ENCODE results near the gene ELFN2. TPM values are rescaled to one million over a fixed set of nuclear protein-coding genes. Genes with fewer than 3 reads are reported as not detected.

ELFN2 gene
- total and polyA plus RNA-seq, 4 donors: 0.62 to 6.8 (median 1.6) TPM

- ATAC-seq (ENCODE audit: insufficient read depth, low FRiP score) (no peak), DNase-seq (no peak)
- Histone ChIP-seq H3K27me3 (ENCODE audit: control insufficient read depth in 3 of 3, insufficient read depth in 3 of 3, low read length in 2 of 3) (peaks cover 0 to 8% (median 4%) of the 10 kb centered on the region in 3 donors), H3K4me3 (no peak overlapping the region), H3K9ac (ENCODE audit: insufficient read depth in 1 of 2, low read length in 2 of 2) (no peak overlapping the region), H3K36me3 (ENCODE audit: control insufficient read depth in 4 of 4, insufficient read depth in 4 of 4, low read length in 4 of 4) (no peaks in the 10 kb centered on the region), H3K27ac (ENCODE audit: low read depth in 1 of 2, low read length in 1 of 2) (no peak overlapping the region), H3K9me3 (ENCODE audit: control insufficient read depth in 4 of 4, insufficient read depth in 3 of 4, low read length in 3 of 4) (peaks cover 0 to 9% (median 0%) of the 10 kb centered on the region in 4 donors), H3K4me1 (ENCODE audit: control insufficient read depth in 5 of 5, insufficient read depth in 5 of 5, low read length in 5 of 5) (peaks cover 0 to 8% (median 0%) of the 10 kb centered on the region in 5 donors)
- 45 to 46% methylated on average over 12 to 13 of the region's 13 CpGs for WGBS, 2 donors
- TF ChIP-seq CTCF (IDR thresholded peaks at IDR 0.05; ENCODE audit: control extremely low read depth, extremely low read depth): no peak
Measured at GRCh38 chr22:37379085-37379484, 48.2 kb downstream of the ELFN2 start.

GRCh38 chr22:37378642-37379058 is 48.6 kb downstream of the ELFN2 start:
- Histone ChIP-seq H3K9me3 (ENCODE audit: control insufficient read depth in 4 of 4, insufficient read depth in 3 of 4, low read length in 3 of 4) (peaks cover 0 to 10% (median 0%) of the 10 kb centered on the region in 4 donors), H3K9ac (ENCODE audit: insufficient read depth in 1 of 2, low read length in 2 of 2) (no peak overlapping the region), H3K36me3 (ENCODE audit: control insufficient read depth in 4 of 4, insufficient read depth in 4 of 4, low read length in 4 of 4) (no peaks in the 10 kb centered on the region), H3K27me3 (ENCODE audit: control insufficient read depth in 3 of 3, insufficient read depth in 3 of 3, low read length in 2 of 3) (peaks cover 0 to 8% (median 4%) of the 10 kb centered on the region in 3 donors), H3K27ac (ENCODE audit: low read depth in 1 of 2, low read length in 1 of 2) (no peak overlapping the region), H3K4me3 (no peak overlapping the region), H3K4me1 (ENCODE audit: control insufficient read depth in 5 of 5, insufficient read depth in 5 of 5, low read length in 5 of 5) (peaks cover 0 to 8% (median 0%) of the 10 kb centered on the region in 5 donors)
- DNase-seq: no peak
- no peak for ATAC-seq (ENCODE audit: insufficient read depth, low FRiP score)
- no peak for TF ChIP-seq CTCF (IDR thresholded peaks at IDR 0.05; ENCODE audit: control extremely low read depth, extremely low read depth)
- WGBS, 2 donors: 39 to 74% methylated on average over 14 of the region's 14 CpGs

GRCh38 chr22:37377927-37378326 is 49.4 kb downstream of the ELFN2 start:
- peaks cover 0 to 10% (median 0%) of the 10 kb centered on the region in 4 donors for H3K9me3 ChIP-seq (ENCODE audit: control insufficient read depth in 4 of 4, insufficient read depth in 3 of 4, low read length in 3 of 4)
- H3K4me1 ChIP-seq (ENCODE audit: control insufficient read depth in 5 of 5, insufficient read depth in 5 of 5, low read length in 5 of 5): peaks cover 0 to 8% (median 0%) of the 10 kb centered on the region in 5 donors
- H3K9ac ChIP-seq (ENCODE audit: insufficient read depth in 1 of 2, low read length in 2 of 2): no peak overlapping the region
- no peak overlapping the region for H3K4me3 ChIP-seq
- ATAC-seq (ENCODE audit: insufficient read depth, low FRiP score): no peak
- no peak overlapping the region for H3K27ac ChIP-seq (ENCODE audit: low read depth in 1 of 2, low read length in 1 of 2)
- no peaks in the 10 kb centered on the region for H3K36me3 ChIP-seq (ENCODE audit: control insufficient read depth in 4 of 4, insufficient read depth in 4 of 4, low read length in 4 of 4)
- no peak for DNase-seq
- peaks cover 0 to 8% (median 4%) of the 10 kb centered on the region in 3 donors for H3K27me3 ChIP-seq (ENCODE audit: control insufficient read depth in 3 of 3, insufficient read depth in 3 of 3, low read length in 2 of 3)
- TF ChIP-seq CTCF (IDR thresholded peaks at IDR 0.05; ENCODE audit: control extremely low read depth, extremely low read depth): no peak
- 73 to 86% methylated on average over 14 of the region's 14 CpGs for WGBS, 2 donors

GRCh38 chr22:37377138-37377537 is 50.1 kb downstream of the ELFN2 start:
- DNase-seq (no peak), ATAC-seq (ENCODE audit: insufficient read depth, low FRiP score) (no peak)
- peaks cover 0 to 10% (median 0%) of the 10 kb centered on the region in 4 donors for H3K9me3 ChIP-seq (ENCODE audit: control insufficient read depth in 4 of 4, insufficient read depth in 3 of 4, low read length in 3 of 4)
- H3K4me3 ChIP-seq: no peak overlapping the region
- H3K9ac ChIP-seq (ENCODE audit: insufficient read depth in 1 of 2, low read length in 2 of 2): no peak overlapping the region
- H3K27me3 ChIP-seq (ENCODE audit: control insufficient read depth in 3 of 3, insufficient read depth in 3 of 3, low read length in 2 of 3): peaks cover 0 to 8% (median 4%) of the 10 kb centered on the region in 3 donors
- no peak overlapping the region for H3K27ac ChIP-seq (ENCODE audit: low read depth in 1 of 2, low read length in 1 of 2)
- TF ChIP-seq CTCF (IDR thresholded peaks at IDR 0.05; ENCODE audit: control extremely low read depth, extremely low read depth): no peak
- H3K4me1 ChIP-seq (ENCODE audit: control insufficient read depth in 5 of 5, insufficient read depth in 5 of 5, low read length in 5 of 5): peaks cover 0 to 8% (median 0%) of the 10 kb centered on the region in 5 donors
- 73 to 76% methylated on average over 3 of the region's 3 CpGs for WGBS, 2 donors
- H3K36me3 ChIP-seq (ENCODE audit: control insufficient read depth in 4 of 4, insufficient read depth in 4 of 4, low read length in 4 of 4): no peaks in the 10 kb centered on the region
